DOHH2 (cell line): ENCODE data around the gene MAP3K10.

Source experiments
- EZH2phosphoT487 ChIP-seq: fragments of 200-600 bp; sonication (generic); IDR thresholded peaks from 2 replicates; pipeline ENCODE4 v1.6.1; 2017; ENCODE audit warnings: borderline replicate concordance, mild to moderate bottlenecking, antibody characterized with exemption, low read length, moderate library complexity, mixed read lengths
- TF ChIP-seq, protein P1 (sequence below): fragments of 200-600 bp; sonication (generic); IDR thresholded peaks from one replicate; pipeline ENCODE4 v1.5.1; 2014; ENCODE audit warnings: antibody characterized with exemption, mild to moderate bottlenecking, low read depth, low read length; ENCODE audit not compliant: poor library complexity, severe bottlenecking

DNA sequence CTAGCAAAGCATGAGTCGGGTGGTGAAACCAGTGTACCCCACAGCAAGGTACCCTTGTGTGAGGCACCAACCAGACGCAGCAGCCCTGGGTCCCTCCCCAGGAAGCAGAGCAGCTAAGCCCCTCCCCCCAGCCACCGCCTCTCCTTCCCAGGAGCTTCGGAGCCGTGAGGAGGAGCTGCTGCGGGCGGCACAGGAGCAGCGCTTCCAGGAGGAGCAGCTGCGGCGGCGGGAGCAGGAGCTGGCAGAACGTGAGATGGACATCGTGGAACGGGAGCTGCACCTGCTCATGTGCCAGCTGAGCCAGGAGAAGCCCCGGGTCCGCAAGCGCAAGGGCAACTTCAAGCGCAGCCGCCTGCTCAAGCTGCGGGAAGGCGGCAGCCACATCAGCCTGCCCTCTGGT is 14.5 kb downstream of the MAP3K10 start:
- TF ChIP-seq, protein P1, sequence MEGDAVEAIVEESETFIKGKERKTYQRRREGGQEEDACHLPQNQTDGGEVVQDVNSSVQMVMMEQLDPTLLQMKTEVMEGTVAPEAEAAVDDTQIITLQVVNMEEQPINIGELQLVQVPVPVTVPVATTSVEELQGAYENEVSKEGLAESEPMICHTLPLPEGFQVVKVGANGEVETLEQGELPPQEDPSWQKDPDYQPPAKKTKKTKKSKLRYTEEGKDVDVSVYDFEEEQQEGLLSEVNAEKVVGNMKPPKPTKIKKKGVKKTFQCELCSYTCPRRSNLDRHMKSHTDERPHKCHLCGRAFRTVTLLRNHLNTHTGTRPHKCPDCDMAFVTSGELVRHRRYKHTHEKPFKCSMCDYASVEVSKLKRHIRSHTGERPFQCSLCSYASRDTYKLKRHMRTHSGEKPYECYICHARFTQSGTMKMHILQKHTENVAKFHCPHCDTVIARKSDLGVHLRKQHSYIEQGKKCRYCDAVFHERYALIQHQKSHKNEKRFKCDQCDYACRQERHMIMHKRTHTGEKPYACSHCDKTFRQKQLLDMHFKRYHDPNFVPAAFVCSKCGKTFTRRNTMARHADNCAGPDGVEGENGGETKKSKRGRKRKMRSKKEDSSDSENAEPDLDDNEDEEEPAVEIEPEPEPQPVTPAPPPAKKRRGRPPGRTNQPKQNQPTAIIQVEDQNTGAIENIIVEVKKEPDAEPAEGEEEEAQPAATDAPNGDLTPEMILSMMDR = no peak
- TF ChIP-seq EZH2phosphoT487 = no peak
